SK-N-SH (cell line): ENCODE measurements around the gene CPN1.
"Not testable (repeated sequence)": the region's sequence is repeated elsewhere in the genome, so short reads cannot be mapped to it uniquely, and the experiment has no call there.

ENCODE experiments used
- GABPA ChIP-seq: IDR thresholded peaks from 2 replicates; pipeline ENCODE4 v1.4.0; 2012; ENCODE audit warnings: low read depth, mild to moderate bottlenecking
- NFIC ChIP-seq: IDR thresholded peaks from 2 replicates; pipeline ENCODE4 v1.4.0; 2012; ENCODE audit warnings: borderline replicate concordance
- RCOR1 ChIP-seq: fragments of 150-350 bp; IDR thresholded peaks from 2 replicates; pipeline ENCODE4 v1.6.1; 2017; ENCODE audit warnings: antibody characterized with exemption, low read length
- TF ChIP-seq, protein P1 (sequence below): fragments of 200-600 bp; sonication (generic); IDR thresholded peaks from 2 replicates; pipeline ENCODE4 v1.6.1; 2017; ENCODE audit warnings: antibody characterized with exemption, mild to moderate bottlenecking, moderate library complexity

DNA sequence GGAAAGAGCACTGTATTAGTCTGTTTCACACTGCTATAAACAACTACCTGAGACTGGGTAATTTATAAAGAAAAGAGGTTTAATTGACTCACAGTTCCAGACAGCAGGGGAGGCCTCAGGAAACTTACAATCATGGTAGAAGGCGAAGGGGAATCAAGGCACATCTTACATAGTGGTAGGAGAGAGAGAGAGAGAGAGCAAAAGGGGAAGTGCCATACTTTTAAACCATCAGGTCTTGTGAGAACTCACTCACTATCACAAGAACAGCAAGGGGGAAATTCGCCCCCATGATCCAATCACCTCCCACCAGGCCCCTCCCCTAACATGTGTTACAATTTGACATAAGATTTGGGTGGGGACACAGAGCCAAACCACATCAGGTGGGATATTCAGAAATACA is 43.7 kb upstream of the CPN1 start:
- not testable (repeated sequence) for TF ChIP-seq NFIC, RCOR1, GABPA
- TF ChIP-seq, protein P1, sequence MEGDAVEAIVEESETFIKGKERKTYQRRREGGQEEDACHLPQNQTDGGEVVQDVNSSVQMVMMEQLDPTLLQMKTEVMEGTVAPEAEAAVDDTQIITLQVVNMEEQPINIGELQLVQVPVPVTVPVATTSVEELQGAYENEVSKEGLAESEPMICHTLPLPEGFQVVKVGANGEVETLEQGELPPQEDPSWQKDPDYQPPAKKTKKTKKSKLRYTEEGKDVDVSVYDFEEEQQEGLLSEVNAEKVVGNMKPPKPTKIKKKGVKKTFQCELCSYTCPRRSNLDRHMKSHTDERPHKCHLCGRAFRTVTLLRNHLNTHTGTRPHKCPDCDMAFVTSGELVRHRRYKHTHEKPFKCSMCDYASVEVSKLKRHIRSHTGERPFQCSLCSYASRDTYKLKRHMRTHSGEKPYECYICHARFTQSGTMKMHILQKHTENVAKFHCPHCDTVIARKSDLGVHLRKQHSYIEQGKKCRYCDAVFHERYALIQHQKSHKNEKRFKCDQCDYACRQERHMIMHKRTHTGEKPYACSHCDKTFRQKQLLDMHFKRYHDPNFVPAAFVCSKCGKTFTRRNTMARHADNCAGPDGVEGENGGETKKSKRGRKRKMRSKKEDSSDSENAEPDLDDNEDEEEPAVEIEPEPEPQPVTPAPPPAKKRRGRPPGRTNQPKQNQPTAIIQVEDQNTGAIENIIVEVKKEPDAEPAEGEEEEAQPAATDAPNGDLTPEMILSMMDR: not testable (repeated sequence)
